Loucy (cell line): ENCODE data around the gene FNDC11.

Experiments used
- H2AFZ ChIP-seq: fragments of 200-600 bp; sonication (generic); 2 replicates; pipeline ENCODE4 v1.6.0; 2016; ENCODE audit warnings: antibody characterized with exemption, mild to moderate bottlenecking, low read length, moderate library complexity
- H3F3A ChIP-seq: fragments of 200-600 bp; 2 replicates; pipeline ENCODE4 v1.6.0; 2016; ENCODE audit warnings: antibody characterized with exemption, low read depth, mild to moderate bottlenecking
- H3K27me3 ChIP-seq: fragments of 200-600 bp; sonication (generic); 2 replicates; pipeline ENCODE4 v1.6.1; 2014; ENCODE audit warnings: low read length, mild to moderate bottlenecking; ENCODE audit not compliant: insufficient read depth, poor library complexity, severe bottlenecking
- H3K36me3 ChIP-seq: fragments of 200-600 bp; sonication (generic); 2 replicates; pipeline ENCODE4 v1.6.1; 2016; ENCODE audit warnings: low read length; ENCODE audit not compliant: insufficient read depth
- H3K4me1 ChIP-seq: fragments of 200-600 bp; sonication (generic); 2 replicates; pipeline ENCODE4 v1.5.1; 2014; ENCODE audit warnings: low read length, mild to moderate bottlenecking; ENCODE audit not compliant: insufficient read depth, poor library complexity, severe bottlenecking
- H3K4me2 ChIP-seq: fragments of 200-600 bp; sonication (generic); 2 replicates; pipeline ENCODE4 v1.6.0; 2014; ENCODE audit warnings: antibody characterized with exemption, low read length, low read depth, mild to moderate bottlenecking; ENCODE audit not compliant: poor library complexity, severe bottlenecking
- H3K4me3 ChIP-seq: fragments of 200-600 bp; sonication (generic); 2 replicates; pipeline ENCODE4 v1.5.1; 2014; ENCODE audit warnings: low read length, mild to moderate bottlenecking, mixed read lengths; ENCODE audit not compliant: poor library complexity, severe bottlenecking
- H3K79me2 ChIP-seq: fragments of 200-600 bp; sonication (generic); 2 replicates; pipeline ENCODE4 v1.6.1; 2014; ENCODE audit warnings: low read length; ENCODE audit not compliant: insufficient read depth
- H3K9ac ChIP-seq: fragments of 200-600 bp; sonication (generic); 2 replicates; pipeline ENCODE4 v1.6.0; 2014; ENCODE audit warnings: mild to moderate bottlenecking, low read depth, low read length, moderate library complexity; ENCODE audit not compliant: poor library complexity, severe bottlenecking
- H3K9me2 ChIP-seq: fragments of 200-600 bp; sonication (generic); replicated peaks from 2 replicates; pipeline ENCODE4 v1.6.1; 2016; ENCODE audit warnings: low read depth, low read length, mixed read lengths
- H3K9me3 ChIP-seq: fragments of 200-600 bp; sonication (generic); 2 replicates; pipeline ENCODE4 v1.6.1; 2014; ENCODE audit warnings: mild to moderate bottlenecking, antibody characterized with exemption, low read length, low read depth; ENCODE audit not compliant: insufficient read depth
- H4K20me1 ChIP-seq: fragments of 200-600 bp; sonication (generic); 2 replicates; pipeline ENCODE4 v1.6.0; 2014; ENCODE audit warnings: antibody characterized with exemption, low read length, mild to moderate bottlenecking; ENCODE audit not compliant: insufficient read depth, poor library complexity, severe bottlenecking
- EZH2phosphoT487 ChIP-seq: fragments of 200-600 bp; IDR thresholded peaks from 2 replicates; pipeline ENCODE4 v1.6.1; 2018; ENCODE audit warnings: antibody characterized with exemption, mild to moderate bottlenecking, moderate library complexity, borderline replicate concordance
- TF ChIP-seq, protein P1 (sequence below): fragments of 200-600 bp; sonication (generic); conservative IDR thresholded peaks from 2 replicates; pipeline ENCODE4 v1.5.1; 2014; ENCODE audit warnings: mild to moderate bottlenecking, antibody characterized with exemption, low read length

The FNDC11 gene

DNA sequence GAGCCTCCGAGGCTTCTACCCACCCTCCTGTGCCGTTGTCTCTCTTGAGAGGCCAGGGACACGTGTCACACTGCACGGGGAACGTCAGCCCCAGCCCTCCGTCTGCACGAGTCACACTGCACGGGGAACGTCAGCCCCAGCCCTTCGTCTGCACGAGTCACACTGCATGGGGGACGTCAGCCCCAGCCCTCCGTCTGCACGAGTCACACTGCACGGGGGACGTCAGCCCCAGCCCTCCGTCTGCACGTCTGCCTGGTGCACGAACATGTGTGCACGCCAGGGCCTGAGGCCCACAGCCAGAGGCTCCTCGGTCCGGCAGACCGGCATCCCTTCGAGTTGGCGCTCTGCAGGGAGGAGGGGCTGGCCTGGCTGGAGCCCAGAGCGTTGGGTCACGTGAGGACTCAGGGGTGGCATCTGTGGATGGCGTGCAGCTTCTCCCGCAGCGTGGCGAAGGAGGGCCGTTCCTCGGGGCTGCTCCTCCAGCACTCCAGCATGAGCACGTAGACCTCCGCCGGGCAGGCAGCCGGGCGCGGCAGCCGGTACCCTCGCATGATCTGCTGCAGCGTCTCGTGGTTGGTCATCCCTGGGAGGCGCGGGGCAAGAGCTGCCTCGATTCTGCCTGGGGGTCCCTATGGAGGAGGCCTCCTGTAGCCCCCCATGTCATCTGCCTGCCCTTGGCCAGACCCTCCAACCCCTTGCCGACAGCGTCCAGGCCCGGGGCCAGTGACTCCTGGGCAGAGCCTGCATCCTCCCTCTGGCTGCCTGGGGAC lies 13.4 kb upstream of the FNDC11 start:
- Histone ChIP-seq H3K36me3 (no peaks in the 10 kb centered on the region), H3K4me1 (peaks cover 12% of the 10 kb centered on the region), H3K4me3 (no peak overlapping the region), H4K20me1 (no peaks in the 10 kb centered on the region), H2AFZ (no peak overlapping the region), H3K79me2 (no peaks in the 10 kb centered on the region), H3F3A (no peaks in the 10 kb centered on the region), H3K4me2 (no peak overlapping the region), H3K27me3 (no peaks in the 10 kb centered on the region), H3K9me2 (no peaks in the 10 kb centered on the region), H3K9ac (no peak overlapping the region), H3K9me3 (no peaks in the 10 kb centered on the region)
- no peak for TF ChIP-seq EZH2phosphoT487
- TF ChIP-seq, protein P1, sequence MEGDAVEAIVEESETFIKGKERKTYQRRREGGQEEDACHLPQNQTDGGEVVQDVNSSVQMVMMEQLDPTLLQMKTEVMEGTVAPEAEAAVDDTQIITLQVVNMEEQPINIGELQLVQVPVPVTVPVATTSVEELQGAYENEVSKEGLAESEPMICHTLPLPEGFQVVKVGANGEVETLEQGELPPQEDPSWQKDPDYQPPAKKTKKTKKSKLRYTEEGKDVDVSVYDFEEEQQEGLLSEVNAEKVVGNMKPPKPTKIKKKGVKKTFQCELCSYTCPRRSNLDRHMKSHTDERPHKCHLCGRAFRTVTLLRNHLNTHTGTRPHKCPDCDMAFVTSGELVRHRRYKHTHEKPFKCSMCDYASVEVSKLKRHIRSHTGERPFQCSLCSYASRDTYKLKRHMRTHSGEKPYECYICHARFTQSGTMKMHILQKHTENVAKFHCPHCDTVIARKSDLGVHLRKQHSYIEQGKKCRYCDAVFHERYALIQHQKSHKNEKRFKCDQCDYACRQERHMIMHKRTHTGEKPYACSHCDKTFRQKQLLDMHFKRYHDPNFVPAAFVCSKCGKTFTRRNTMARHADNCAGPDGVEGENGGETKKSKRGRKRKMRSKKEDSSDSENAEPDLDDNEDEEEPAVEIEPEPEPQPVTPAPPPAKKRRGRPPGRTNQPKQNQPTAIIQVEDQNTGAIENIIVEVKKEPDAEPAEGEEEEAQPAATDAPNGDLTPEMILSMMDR = no peak

DNA sequence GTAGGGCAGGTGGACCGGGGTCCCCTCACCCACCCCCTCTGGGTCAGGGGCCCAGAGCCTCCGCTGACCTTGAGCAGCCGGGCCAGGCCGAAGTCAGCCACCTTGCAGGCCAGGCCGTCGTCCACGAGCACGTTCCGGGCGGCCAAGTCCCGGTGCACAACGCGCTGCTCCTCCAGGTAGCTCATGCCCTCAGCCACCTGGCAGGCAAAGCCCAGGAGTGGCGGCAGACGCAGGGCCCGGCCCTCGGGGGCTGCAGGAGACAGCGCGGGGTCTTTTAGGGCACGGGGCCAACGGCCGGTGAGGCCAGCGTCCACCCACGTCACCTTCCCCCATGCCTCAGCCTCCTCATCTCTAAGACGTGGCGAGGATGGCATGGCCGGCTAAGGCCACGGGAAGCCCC lies 12.6 kb upstream of the FNDC11 start:
- H3K79me2 ChIP-seq = no peaks in the 10 kb centered on the region
- H3F3A ChIP-seq = no peaks in the 10 kb centered on the region
- peaks cover 12% of the 10 kb centered on the region for H3K4me1 ChIP-seq
- no peaks in the 10 kb centered on the region for H4K20me1 ChIP-seq
- no peak overlapping the region for H2AFZ ChIP-seq
- no peak overlapping the region for H3K4me2 ChIP-seq
- H3K36me3 ChIP-seq = no peaks in the 10 kb centered on the region
- H3K9me2 ChIP-seq = no peaks in the 10 kb centered on the region
- TF ChIP-seq, protein P1 = no peak
- no peak overlapping the region for H3K4me3 ChIP-seq
- H3K9ac ChIP-seq = no peak overlapping the region
- no peaks in the 10 kb centered on the region for H3K27me3 ChIP-seq
- no peaks in the 10 kb centered on the region for H3K9me3 ChIP-seq

DNA sequence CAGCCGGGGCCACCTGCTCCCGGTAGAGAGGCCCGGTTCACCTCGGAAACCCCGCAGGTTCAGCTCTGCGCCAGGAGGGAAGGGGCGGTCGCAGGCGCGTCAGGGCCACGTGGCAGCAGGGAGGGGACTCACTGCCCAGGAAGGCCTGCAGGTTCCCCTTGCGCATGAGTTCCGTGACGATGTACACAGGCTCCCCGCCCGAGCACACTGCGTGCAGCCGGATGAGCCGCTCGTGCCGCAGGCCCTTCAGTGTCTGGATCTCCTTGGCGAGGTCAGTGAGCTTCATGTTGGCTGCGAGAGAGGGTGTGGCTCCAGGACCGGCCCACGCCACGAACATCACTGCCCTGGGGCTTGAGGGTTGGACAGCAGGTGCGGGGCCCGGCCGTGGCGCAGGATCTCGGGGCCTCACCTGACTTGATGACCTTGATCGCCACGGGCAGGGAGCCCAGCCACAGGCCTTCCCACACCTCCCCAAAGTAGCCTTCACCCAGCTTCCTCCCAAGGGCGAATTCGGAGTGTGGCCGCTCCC lies 11.9 kb upstream of the FNDC11 start:
- Histone ChIP-seq H3K9ac (no peak overlapping the region), H4K20me1 (no peaks in the 10 kb centered on the region), H3K9me3 (no peaks in the 10 kb centered on the region), H3K4me1 (peaks cover 10% of the 10 kb centered on the region), H3F3A (no peaks in the 10 kb centered on the region), H3K4me3 (no peak overlapping the region), H3K9me2 (no peaks in the 10 kb centered on the region), H2AFZ (no peak overlapping the region), H3K79me2 (no peaks in the 10 kb centered on the region), H3K4me2 (no peak overlapping the region), H3K27me3 (no peaks in the 10 kb centered on the region), H3K36me3 (no peaks in the 10 kb centered on the region)
- no peak for TF ChIP-seq EZH2phosphoT487
- TF ChIP-seq, protein P1 = no peak
